SK-N-SH (cell line): Measurements from ENCODE around the gene LRMDA.
A peak's percentile ranks its signal among the peaks of the same experiment; 100 is the strongest.

Source experiments
- CTCF ChIP-seq: fragments of 200-600 bp; sonication (generic); IDR thresholded peaks from 2 replicates; pipeline ENCODE4 v1.6.1; 2017; ENCODE audit warnings: antibody characterized with exemption, mild to moderate bottlenecking, moderate library complexity
- EP300 ChIP-seq, 2 experiments: IDR thresholded peaks; 2 replicates each; pipeline versions ENCODE4 v1.4.0 to v1.6.1; 2012; ENCODE audit warnings: borderline replicate concordance in 1 of 2, low read depth in 1 of 2, low read length in 1 of 2
- FOXM1 ChIP-seq: IDR thresholded peaks from 2 replicates; pipeline ENCODE4 v1.4.0; 2012; ENCODE audit warnings: low read depth, mild to moderate bottlenecking
- GABPA ChIP-seq: IDR thresholded peaks from 2 replicates; pipeline ENCODE4 v1.4.0; 2012; ENCODE audit warnings: low read depth, mild to moderate bottlenecking
- JUND ChIP-seq: IDR thresholded peaks from 2 replicates; pipeline ENCODE4 v1.4.0; 2012
- MAX ChIP-seq: IDR thresholded peaks from 2 replicates; pipeline ENCODE4 v1.4.0; 2012; ENCODE audit warnings: low read depth
- MEF2A ChIP-seq: IDR thresholded peaks from 2 replicates; pipeline ENCODE4 v1.4.0; 2012; ENCODE audit warnings: low read depth, borderline replicate concordance
- NFIC ChIP-seq: IDR thresholded peaks from 2 replicates; pipeline ENCODE4 v1.4.0; 2012; ENCODE audit warnings: borderline replicate concordance
- NRF1 ChIP-seq: IDR thresholded peaks from 2 replicates; pipeline ENCODE4 v1.6.1; 2012; ENCODE audit warnings: low read depth, mild to moderate bottlenecking, low read length
- POLR2AphosphoS5 ChIP-seq: IDR thresholded peaks from 2 replicates; pipeline ENCODE4 v1.6.1; 2012; ENCODE audit warnings: low read depth, low read length
- RFX5 ChIP-seq: IDR thresholded peaks from 2 replicates; pipeline ENCODE4 v1.6.1; 2012; ENCODE audit warnings: mild to moderate bottlenecking, improper control_type of control experiment, low read length
- TAF1 ChIP-seq: IDR thresholded peaks from 2 replicates; pipeline ENCODE4 v1.6.1; 2012; ENCODE audit warnings: low read depth, mild to moderate bottlenecking, low read length, moderate library complexity, borderline replicate concordance
- USF1 ChIP-seq: IDR thresholded peaks from 2 replicates; pipeline ENCODE4 v1.4.0; 2012; ENCODE audit warnings: low read depth, borderline replicate concordance
- YY1 ChIP-seq: IDR thresholded peaks from 2 replicates; pipeline ENCODE4 v1.4.0; 2012; ENCODE audit warnings: low read depth, mild to moderate bottlenecking

- TF ChIP-seq EP300 (IDR thresholded peaks at IDR 0.05; ENCODE audit: borderline replicate concordance in 1 of 2, low read depth in 1 of 2, low read length in 1 of 2) (peak; percentile 69 to 91), MAX (no peak), CTCF (no peak), NFIC (peak; percentile 65; the same call in 1 of the 2 replicates), JUND (peak; percentile 84), USF1 (no peak), GABPA (no peak), POLR2AphosphoS5 (peak; percentile 96), FOXM1 (peak; percentile 72; the same call in 1 of the 2 replicates), RFX5 (no peak), TAF1 (no peak), NRF1 (no peak), MEF2A (no peak), YY1 (no peak)
Observed at GRCh38 chr10:76071653-76072365, 640.4 kb downstream of the LRMDA start.
